Transverse colon (tissue), 3 donors: Measurements from ENCODE around the gene MYD88.

Source experiments
- CTCF ChIP-seq, 5 experiments: fragments of 200-600 bp in 3 of 5; fragments of 450-650 bp in 2 of 5; sonication (generic) in 3 of 5; IDR thresholded peaks; 1 replicate in 2 of 5; 2 replicates in 3 of 5; pipeline ENCODE4 v1.5.1; 2016 to 2017; ENCODE audit warnings: antibody characterized with exemption in 5 of 5, inconsistent platforms in 3 of 5, mild to moderate bottlenecking in 2 of 5, moderate library complexity in 1 of 5
- EP300 ChIP-seq: sonication (generic); formaldehyde crosslinking; IDR thresholded peaks from one replicate; pipeline ENCODE4 v1.6.1; 2017; ENCODE audit warnings: antibody characterized with exemption, low read depth

GRCh38 chr3:38163117-38163840 lies 24.8 kb downstream of the MYD88 start:
- no peak for TF ChIP-seq EP300
- peak; percentile 8 to 23 (median 20) for TF ChIP-seq CTCF (IDR thresholded peaks at IDR 0.05)
